ENCODE results near the gene ITGB1.
A peak's percentile ranks its signal among the peaks of the same experiment; 100 is the strongest.
"Not testable (repeated sequence)": the region's sequence is repeated elsewhere in the genome, so short reads cannot be mapped to it uniquely, and the experiment has no call there.

The ITGB1 gene

DNA sequence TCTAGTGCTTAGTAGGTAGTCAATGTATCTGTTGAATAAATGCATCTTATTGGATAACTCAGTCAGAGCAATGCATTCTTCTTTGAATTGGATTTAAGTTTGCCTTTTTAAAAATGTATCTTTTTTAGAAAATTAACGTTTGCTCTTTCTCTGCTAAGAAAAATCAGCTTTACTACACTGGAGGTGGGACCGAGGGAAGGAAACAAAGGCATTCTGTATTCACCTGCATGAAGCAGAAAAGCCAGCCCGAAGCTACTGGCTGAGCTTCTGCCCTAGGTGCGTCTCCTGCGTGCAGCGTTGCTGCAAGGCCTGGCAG lies 22.2 kb upstream of the ITGB1 start:
- DNase-seq, result no peak

- not testable (repeated sequence) for DNase-seq
Observed at GRCh38 chr10:32979719-32980118, 21.7 kb upstream of the ITGB1 start.

DNA sequence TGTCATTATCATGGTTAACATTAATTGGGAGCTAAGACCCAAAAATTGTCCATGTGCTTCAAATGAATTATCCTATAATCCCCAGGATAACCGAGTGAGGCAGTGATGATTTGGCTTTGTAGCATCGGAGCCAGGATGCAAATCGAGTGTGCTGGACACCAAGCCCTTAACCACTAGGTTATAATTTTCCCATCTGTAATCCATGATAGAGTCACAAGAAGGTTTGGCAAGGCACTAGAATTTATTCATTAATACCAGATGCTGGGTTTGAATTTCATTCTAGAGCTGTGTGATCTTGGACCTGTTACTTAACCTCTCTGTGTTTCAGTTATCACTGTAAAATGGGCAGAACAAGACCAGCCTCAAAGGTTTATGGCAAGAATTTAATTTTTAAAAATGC lies 21.0 kb upstream of the ITGB1 start:
- no peak for DNase-seq

GRCh38 chr10:32977846-32978809 lies 20.1 kb upstream of the ITGB1 start:
- not testable (repeated sequence) for DNase-seq

DNA sequence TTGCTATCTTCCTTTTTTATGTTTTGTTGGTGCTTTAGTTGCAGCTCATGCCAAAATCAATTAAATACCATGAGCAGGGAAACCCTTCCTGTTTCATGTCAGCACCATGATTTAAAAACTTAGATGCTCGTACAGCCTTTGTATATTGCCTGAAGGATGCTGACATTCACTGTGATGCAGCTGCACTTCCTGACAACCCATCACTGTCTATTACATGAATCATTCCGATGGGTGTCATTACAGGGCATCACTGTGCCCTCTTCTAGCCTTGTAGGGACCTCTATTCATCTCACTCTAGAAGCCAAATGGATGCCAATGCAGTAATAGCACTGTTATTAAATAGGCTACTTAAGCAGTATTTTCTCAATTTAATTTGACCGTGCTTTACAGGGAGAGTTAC lies 18.3 kb upstream of the ITGB1 start:
- no peak for DNase-seq

GRCh38 chr10:32972929-32973328 lies 14.9 kb upstream of the ITGB1 start:
- no peak for DNase-seq

- no peak for DNase-seq
Observed at GRCh38 chr10:32972460-32972859, 14.4 kb upstream of the ITGB1 start.

DNA sequence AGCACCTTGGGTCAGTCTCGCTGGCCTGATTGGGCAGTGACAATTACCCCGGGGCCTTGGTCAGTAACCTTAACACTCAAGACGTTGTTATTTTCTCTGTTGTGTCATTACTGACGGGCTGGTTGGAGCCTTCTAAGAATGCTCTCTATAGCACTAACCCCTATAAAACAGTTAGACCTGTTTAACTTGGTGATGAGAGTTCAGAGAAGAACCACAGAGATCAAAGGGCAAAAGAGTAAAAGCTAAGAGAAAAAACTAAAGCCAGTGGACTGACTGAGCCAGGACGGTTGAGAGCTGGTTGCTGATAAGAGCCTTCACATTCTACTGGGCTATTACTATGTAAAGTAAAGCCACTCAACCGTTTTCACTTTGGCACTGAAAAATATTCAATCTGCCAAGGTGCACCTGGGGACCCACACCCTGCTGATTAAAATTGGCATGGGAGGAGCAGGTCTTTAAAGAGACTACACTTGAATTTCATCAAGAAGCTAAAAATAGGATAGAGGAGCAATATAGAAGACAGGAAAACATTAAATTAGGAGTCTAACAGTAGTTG lies 13.6 kb upstream of the ITGB1 start:
- no peak for DNase-seq

DNA sequence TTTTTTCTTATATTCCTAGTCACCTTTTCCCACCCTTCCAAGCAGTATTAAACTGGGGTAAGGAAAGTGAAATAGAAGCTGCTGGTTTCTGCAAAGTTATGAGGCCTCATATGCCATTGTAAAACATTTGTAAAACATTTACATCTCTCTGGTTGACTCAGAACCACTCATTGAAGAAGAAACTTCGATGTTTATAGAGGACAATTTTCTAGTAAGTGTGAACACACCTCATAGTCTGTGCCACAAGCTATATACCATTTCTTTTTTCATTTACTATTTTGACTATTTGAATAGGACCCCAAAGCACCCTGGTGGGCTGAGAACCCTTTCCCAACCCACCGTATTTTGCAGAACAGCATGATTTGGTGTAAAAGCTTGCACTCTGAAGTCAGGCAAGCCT lies 12.9 kb upstream of the ITGB1 start:
- DNase-seq, result no peak

GRCh38 chr10:32964270-32964669 lies 6.2 kb upstream of the ITGB1 start:
- no peak for DNase-seq

DNA sequence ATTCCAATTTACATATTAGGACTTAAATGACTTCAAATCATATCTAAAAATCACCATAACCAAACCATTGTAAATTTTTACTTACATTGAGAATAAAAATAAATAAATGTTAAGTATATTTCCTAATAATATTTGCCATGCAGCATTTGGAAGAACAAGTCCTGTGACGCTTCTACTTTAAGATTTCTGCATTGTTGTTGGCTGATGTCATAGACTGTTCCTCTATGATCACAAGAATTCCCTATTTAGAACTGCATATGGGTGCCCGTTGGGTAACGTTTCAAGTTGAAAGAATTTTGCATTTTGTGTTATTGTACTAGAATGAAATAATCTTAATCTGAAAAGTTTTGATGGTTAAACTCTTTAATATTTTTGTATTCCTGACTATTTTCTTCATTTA lies 5.1 kb upstream of the ITGB1 start:
- DNase-seq, result no peak

- no peak for DNase-seq
Observed at GRCh38 chr10:32962521-32962920, 4.5 kb upstream of the ITGB1 start.

DNA sequence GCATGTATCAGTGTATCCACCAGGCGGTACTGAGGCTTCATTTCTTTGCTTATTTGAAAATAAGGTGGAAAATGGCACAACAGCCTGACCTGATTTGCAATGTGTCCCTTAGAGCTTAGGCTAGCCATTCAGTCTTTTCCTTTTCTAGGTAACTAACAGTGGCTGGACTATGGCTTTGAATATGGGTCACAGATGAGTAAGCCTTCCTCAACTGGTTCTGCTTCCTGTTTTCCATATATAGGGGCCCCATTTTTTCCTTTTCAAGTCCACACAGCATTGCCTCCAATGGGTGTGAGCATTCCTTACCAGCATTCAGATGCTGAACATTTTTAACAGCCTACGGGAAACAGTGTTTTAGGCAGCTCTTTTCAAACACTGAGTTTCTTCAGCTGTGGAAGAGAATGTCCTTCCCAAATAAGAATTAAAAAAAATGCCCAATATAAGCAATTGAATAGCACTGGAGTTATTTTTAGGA lies 3.9 kb upstream of the ITGB1 start:
- DNase-seq, result no peak

DNA sequence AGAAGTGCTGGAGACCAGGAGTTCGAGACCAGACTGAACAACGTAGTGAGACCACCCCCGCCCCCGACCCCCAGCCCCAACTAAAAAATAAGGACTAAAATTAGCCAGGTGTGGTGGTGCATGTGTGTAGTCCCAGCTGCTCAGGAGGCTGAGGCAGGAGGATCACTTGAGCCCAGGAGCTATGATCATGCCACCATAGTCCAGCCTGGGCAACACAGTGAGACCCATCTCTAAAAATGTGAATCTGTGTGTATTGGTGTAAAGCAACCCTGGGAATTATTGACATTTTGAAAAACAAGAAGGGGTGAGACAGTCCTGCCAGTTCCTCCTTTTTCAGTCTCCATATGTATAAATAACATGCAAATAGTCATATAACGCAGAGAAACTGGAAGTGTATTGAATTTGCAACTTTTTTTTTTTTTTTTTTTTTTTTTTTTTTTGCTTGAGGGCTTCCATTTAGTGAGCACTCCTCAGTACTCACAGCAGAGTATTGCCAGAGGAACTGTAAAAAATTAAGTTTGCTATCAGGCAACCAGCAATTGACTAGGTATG lies 3.4 kb upstream of the ITGB1 start:
- no peak for DNase-seq

DNA sequence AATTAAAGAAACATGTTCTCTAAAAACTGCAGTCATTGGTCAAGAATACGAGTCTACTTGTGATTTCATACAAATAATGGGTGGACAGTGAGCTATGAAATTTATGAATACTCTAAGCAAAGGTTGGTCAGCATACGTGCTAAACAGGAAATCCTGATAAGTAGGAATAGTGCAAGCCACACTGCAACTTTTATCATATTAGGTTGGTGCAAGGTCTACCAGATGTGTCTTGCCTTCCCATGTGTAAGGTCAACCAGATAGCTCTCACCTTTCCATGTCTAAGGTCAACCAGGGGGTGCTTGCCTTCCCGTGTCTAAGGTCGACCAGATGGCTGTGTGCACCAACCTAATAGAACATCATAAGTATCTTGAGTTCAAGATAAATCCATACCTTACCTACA lies 2.0 kb upstream of the ITGB1 start:
- no peak for DNase-seq

DNA sequence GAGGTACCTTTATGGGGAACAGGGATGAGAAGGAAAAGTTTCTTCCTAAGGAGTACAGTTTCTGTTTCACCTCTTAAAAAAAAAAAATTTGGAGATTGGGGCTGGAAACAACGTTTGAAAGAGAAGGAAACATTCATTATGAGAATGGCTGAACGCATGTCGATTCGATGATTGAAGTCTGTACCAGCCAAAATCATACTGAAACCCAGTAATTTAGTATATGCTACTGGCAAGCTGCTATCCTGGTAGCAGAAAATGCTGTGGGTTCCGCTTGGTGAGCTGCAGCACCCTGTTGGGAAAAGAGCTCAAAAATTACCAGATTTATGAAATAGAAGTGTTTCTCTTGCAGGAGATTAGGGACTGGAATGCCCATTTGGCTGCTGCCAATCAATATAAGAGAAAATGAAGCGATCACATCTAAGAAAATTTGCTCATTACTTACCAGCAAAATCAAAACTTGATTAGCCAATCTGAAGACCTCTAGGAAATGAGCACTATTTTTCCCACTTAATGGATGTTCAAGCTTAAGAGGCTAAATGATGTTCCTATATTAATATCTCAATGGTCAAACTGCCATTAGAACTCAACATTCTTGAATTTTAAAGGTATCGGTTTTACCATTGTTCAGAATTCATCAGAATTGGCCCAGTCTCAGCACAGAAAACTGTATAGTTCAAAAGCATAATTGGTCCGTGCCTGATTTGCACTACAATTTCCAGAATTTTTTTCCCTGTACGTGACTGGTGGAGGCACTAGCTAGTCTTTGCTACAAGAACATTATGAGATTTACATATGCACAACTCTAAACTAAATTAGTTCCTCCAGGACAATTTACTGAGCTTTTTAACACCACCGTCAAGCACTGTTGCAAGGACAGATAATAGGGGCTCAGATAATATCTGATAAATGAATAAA lies 1.2 kb upstream of the ITGB1 start:
- no peak for DNase-seq

GRCh38 chr10:32957341-32958084 lies 517 bp downstream of the ITGB1 start:
- peak; percentile 43 for DNase-seq

GRCh38 chr10:32956365-32957197 lies 1.4 kb downstream of the ITGB1 start:
- DNase-seq, result no peak

DNA sequence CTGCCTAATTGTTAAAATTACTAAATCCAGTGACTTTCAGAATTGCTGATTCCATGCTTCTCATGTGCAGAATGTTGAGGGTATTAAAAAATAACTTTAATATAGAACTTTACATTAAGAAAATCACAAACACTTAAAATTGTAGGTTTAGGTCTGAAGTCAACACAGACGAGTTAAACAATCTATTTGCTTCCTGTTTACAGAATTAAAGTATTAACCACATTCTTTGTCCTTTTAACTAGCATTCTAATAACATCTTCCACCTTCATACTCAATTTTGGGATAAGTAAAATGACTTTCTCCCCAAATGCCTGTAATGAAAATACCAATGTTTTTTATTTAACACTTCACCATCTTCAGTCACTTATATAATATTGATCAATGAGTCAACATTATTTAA lies 2.2 kb downstream of the ITGB1 start:
- DNase-seq, result no peak

DNA sequence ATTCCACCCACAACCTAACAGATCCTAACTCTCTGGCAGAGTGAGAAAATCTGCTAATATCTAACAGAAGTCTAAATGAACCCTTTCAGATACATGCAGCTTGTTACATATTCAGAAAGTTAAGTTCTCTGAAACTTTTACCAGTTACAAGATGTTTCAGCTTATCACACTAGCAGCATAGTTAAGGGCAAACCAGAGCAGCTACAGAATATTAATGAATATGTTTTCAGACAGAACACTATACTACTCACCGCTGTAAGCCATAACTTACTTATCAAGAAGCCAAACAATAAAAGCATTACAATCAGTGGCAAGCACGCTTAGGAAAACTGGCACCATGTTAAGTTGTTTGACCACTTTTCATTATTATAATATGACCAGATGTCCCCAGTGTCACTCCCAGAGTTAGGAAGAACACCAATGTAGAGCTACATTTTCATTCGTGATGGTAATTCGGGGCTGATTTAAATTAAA lies 2.7 kb downstream of the ITGB1 start:
- DNase-seq, result no peak

- no peak for DNase-seq
Observed at GRCh38 chr10:32954545-32955298, 3.3 kb downstream of the ITGB1 start.

Data from stimulated activated naive CD4-positive, alpha-beta T cell treated with Interleukin-2 at 50 U/mL for 16 hours (primary cell).